K562 (cell line): ENCODE measurements around the gene METAP1D. TPM values are rescaled to one million over a fixed set of nuclear protein-coding genes. Genes with fewer than 3 reads are reported as not detected.

ENCODE experiments used
- ATAC-seq: fragments of 200-7000 bp; cut with Tn5 transposase; 3 replicates; pipeline ENCODE4 v1.9.1; 2020; ENCODE audit warnings: moderate library complexity
- BruUV-seq: library from RNA; stranded (reverse); fragments of 400-500 nt; replicated peaks from 2 replicates; lab custom pipeline; 2021; lab: Mats Ljungman, UMichigan
- CTCF ChIA-PET: fragments of 300-600 bp; formaldehyde crosslinking; extraction: SDS; loops from one replicate; lab custom pipeline; 2021; ENCODE audit warnings: low intra/inter-chr PET ratio; lab: Yijun Ruan, JAX
- POLR2A ChIA-PET: fragments of 300-600, 350-650 bp; sonication (Branson Sonifier 250); formaldehyde crosslinking; extraction: SDS; loops from one replicate; lab custom pipeline; 2021; ENCODE audit warnings: antibody characterized with exemption, inconsistent platforms; lab: Yijun Ruan, JAX
- DNase-seq, 4 experiments: peaks; one replicate each; pipeline versions ENCODE4 v3.0.0 to v3.0.0-alpha.2; 2011 to 2018; ENCODE audit warnings: low spot score in 3 of 4, mixed read lengths in 3 of 4; ENCODE audit errors: extremely low read depth in 1 of 4
- FAIRE-seq: peaks from 2 replicates; lab custom pipeline; 2011; peaks lifted over from hg19 to GRCh38; lab: Jason Lieb, UNC
- H2AFZ ChIP-seq: 2 replicates; pipeline ENCODE4 v1.6.0; 2011; ENCODE audit warnings: low read depth, low read length, control low read depth, inconsistent platforms
- H3K27ac ChIP-seq: fragments of 200-600 bp; 3 replicates; pipeline ENCODE4 v1.8.0; 2011; ENCODE audit warnings: low read depth, mild to moderate bottlenecking, control low read depth, inconsistent platforms, low read length, moderate library complexity, mixed read lengths; ENCODE audit errors: extremely low read depth
- H3K27me3 ChIP-seq, 2 experiments: fragments of 300-600 bp in 1 of 2; 2 replicates in 1 of 2; 3 replicates in 1 of 2; pipeline versions ENCODE4 v1.6.0 to v1.8.0; 2011; ENCODE audit warnings: inconsistent platforms in 2 of 2, low read length in 2 of 2, mild to moderate bottlenecking in 1 of 2, mixed read lengths in 1 of 2, moderate library complexity in 1 of 2; ENCODE audit not compliant: control insufficient read depth in 2 of 2, insufficient read depth in 2 of 2
- H3K36me3 ChIP-seq: fragments of 300-600 bp; 3 replicates; pipeline ENCODE4 v1.8.0; 2011; ENCODE audit warnings: mild to moderate bottlenecking, low read length, inconsistent platforms; ENCODE audit not compliant: control insufficient read depth, insufficient read depth
- H3K4me1 ChIP-seq, 2 experiments: fragments of 200-600 bp in 1 of 2; replicated peaks in 1 of 2; 2 replicates in 1 of 2; 3 replicates in 1 of 2; pipeline versions ENCODE4 v1.5.1 to v1.8.0; 2011; ENCODE audit warnings: inconsistent platforms in 2 of 2, low read length in 2 of 2, mild to moderate bottlenecking in 1 of 2, mixed read lengths in 1 of 2, moderate library complexity in 1 of 2; ENCODE audit not compliant: control insufficient read depth in 2 of 2, insufficient read depth in 2 of 2
- H3K4me2 ChIP-seq: 2 replicates; pipeline ENCODE4 v1.6.1; 2011; ENCODE audit warnings: low read length, control low read depth, inconsistent platforms, mixed read lengths; ENCODE audit not compliant: insufficient read depth
- H3K4me3 ChIP-seq: fragments of 200-600 bp; sonication (generic), shearing (Covaris generic); 2 replicates; pipeline ENCODE4 v1.5.1; 2016; ENCODE audit warnings: control low read depth, inconsistent platforms
- H3K79me2 ChIP-seq: fragments of 200-600 bp; 3 replicates; pipeline ENCODE4 v1.8.0; 2011; ENCODE audit warnings: low read length, inconsistent platforms; ENCODE audit not compliant: control insufficient read depth, insufficient read depth
- H3K9ac ChIP-seq, 2 experiments: 2 replicates each; pipeline versions ENCODE4 v1.6.0 to v1.6.1; 2011; ENCODE audit warnings: low read depth in 2 of 2, low read length in 2 of 2, control low read depth in 1 of 2, inconsistent platforms in 1 of 2, mild to moderate bottlenecking in 1 of 2, mixed read lengths in 1 of 2; ENCODE audit not compliant: insufficient read depth in 1 of 2
- H3K9me1 ChIP-seq: one replicate; pipeline ENCODE4 v1.6.0; 2011; ENCODE audit warnings: inconsistent platforms, mild to moderate bottlenecking, low read length, moderate library complexity; ENCODE audit not compliant: control insufficient read depth, insufficient read depth
- H3K9me3 ChIP-seq: replicated peaks from 2 replicates; pipeline ENCODE4 v1.5.1; 2011; ENCODE audit warnings: low read depth, low read length, inconsistent platforms; ENCODE audit not compliant: control insufficient read depth, insufficient read depth
- H4K20me1 ChIP-seq: replicated peaks from 2 replicates; pipeline ENCODE4 v1.6.1; 2011; ENCODE audit warnings: low read length, inconsistent platforms, mixed read lengths; ENCODE audit not compliant: control insufficient read depth, insufficient read depth
- BCOR ChIP-seq: fragments of 450-650 bp; IDR thresholded peaks from 2 replicates; pipeline ENCODE4 v1.6.1; 2016
- CHCHD3 ChIP-seq: fragments of 250-450 bp; sonication (Bioruptor Pico); IDR thresholded peaks from 2 replicates; pipeline ENCODE4 v2.1.2; 2022; ENCODE audit warnings: mild to moderate bottlenecking
- HOMEZ ChIP-seq: fragments of 250-450 bp; sonication (Bioruptor Pico); IDR thresholded peaks from 2 replicates; pipeline ENCODE4 v1.4.0; 2020; ENCODE audit warnings: mild to moderate bottlenecking, moderate library complexity
- ILF3 ChIP-seq: fragments of 450-650 bp; IDR thresholded peaks from 2 replicates; pipeline ENCODE4 v1.6.1; 2018; ENCODE audit warnings: antibody characterized with exemption, mild to moderate bottlenecking, moderate library complexity, borderline replicate concordance
- MXI1 ChIP-seq: IDR thresholded peaks from 2 replicates; pipeline ENCODE4 v1.6.1; 2011; ENCODE audit warnings: low read depth, mild to moderate bottlenecking, improper control_type of control experiment, low read length
- NEUROD1 ChIP-seq: fragments of 150-350 bp; IDR thresholded peaks from 2 replicates; pipeline ENCODE4 v1.6.1; 2014; ENCODE audit warnings: borderline replicate concordance, low read length, low read depth; ENCODE audit not compliant: partially characterized antibody
- POLR2AphosphoS2 ChIP-seq: IDR thresholded peaks from 2 replicates; pipeline ENCODE4 v1.6.1; 2012; ENCODE audit warnings: low read length, improper control_type of control experiment
- POLR2H ChIP-seq: IDR thresholded peaks from 2 replicates; pipeline ENCODE4 v1.6.1; 2016; ENCODE audit warnings: missing genetic modification characterization, low read depth, mild to moderate bottlenecking, control low read depth, missing compliant biosample characterization, moderate library complexity
- SIRT6 ChIP-seq: IDR thresholded peaks from one replicate; pipeline ENCODE4 v1.6.1; 2012; ENCODE audit warnings: low read depth, mild to moderate bottlenecking, control low read depth, inconsistent platforms, low read length, moderate library complexity
- SP2 ChIP-seq: IDR thresholded peaks from 2 replicates; pipeline ENCODE4 v1.6.1; 2011; ENCODE audit warnings: mild to moderate bottlenecking, low read depth, low read length, moderate library complexity; ENCODE audit not compliant: poor library complexity, severe bottlenecking; ENCODE audit errors: extremely low read depth
- TAL1 ChIP-seq: fragments of 450-650 bp; IDR thresholded peaks from 2 replicates; pipeline ENCODE4 v1.6.1; 2016; ENCODE audit warnings: mild to moderate bottlenecking
- TCF3 ChIP-seq: sonication (generic); formaldehyde crosslinking; IDR thresholded peaks from 2 replicates; pipeline ENCODE4 v1.4.0; 2020; ENCODE audit warnings: mild to moderate bottlenecking, missing genetic modification reagents
- TCF7L2 ChIP-seq: fragments of 150-350 bp; IDR thresholded peaks from 2 replicates; pipeline ENCODE4 v1.6.1; 2016; ENCODE audit warnings: low read depth, mild to moderate bottlenecking, low read length, moderate library complexity
- TEAD4 ChIP-seq, 2 experiments: sonication (generic) in 1 of 2; formaldehyde crosslinking in 1 of 2; IDR thresholded peaks; 2 replicates each; pipeline versions ENCODE4 v1.6.1 to v1.8.0; 2012 to 2022; ENCODE audit warnings: borderline replicate concordance in 1 of 2, inconsistent platforms in 1 of 2, low read length in 1 of 2, mild to moderate bottlenecking in 1 of 2, missing genetic modification reagents in 1 of 2
- TFE3 ChIP-seq: fragments of 450-650 bp; formaldehyde crosslinking; IDR thresholded peaks from 2 replicates; pipeline ENCODE4 v1.4.0; 2020; ENCODE audit warnings: mild to moderate bottlenecking, mixed read lengths
- ZNF696 ChIP-seq: fragments of 250-450 bp; sonication (Bioruptor Pico); conservative IDR thresholded peaks from 2 replicates; pipeline ENCODE4 v1.4.0; 2020; ENCODE audit warnings: mild to moderate bottlenecking, moderate library complexity
- WGBS: fragments of 100-300 bp; shearing (Covaris generic); methylation state at CpG from one replicate; pipeline ENCODE4 v1.1.6; 2016; ENCODE audit warnings: low coverage, mixed read lengths; ENCODE audit not compliant: insufficient coverage; ENCODE audit errors: missing lambda C conversion rate; 5-methylcytosine and 5-hydroxymethylcytosine counted together
- in situ Hi-C: fragments of 300-500 bp; cut with MboI; formaldehyde crosslinking; loops from 4 replicates; pipeline ENCODE4 v1.15.0; 2018; ENCODE audit warnings: inconsistent platforms, mixed read lengths
- intact Hi-C: fragments of 100-400 bp; cut with micrococcal nuclease; formaldehyde crosslinking; loops from 2 replicates; pipeline ENCODE4 v1.14.2; 2022
- polyA plus RNA-seq, 8 experiments: library from polyadenylated mRNA; depleted of rRNA in 4 of 8; stranded (reverse) in 5 of 8; unstranded in 3 of 8; fragments of >200 nt; fragmentation: Nextera tagmentation in 2 of 8; fragmentation: Illumina TruSeq in 1 of 8; extraction: Ambion mirVana in 2 of 8; extraction: Trizol in 1 of 8; gene quantifications; 2 replicates each; pipeline versions ENCODE4 v1.2.1 to v1.2.3, GENCODE V29; 2011 to 2014; ENCODE audit warnings: inconsistent platforms in 1 of 8, missing spikeins in 1 of 8
- total RNA-seq, 7 experiments: library from RNA; depleted of rRNA in 6 of 7; stranded (reverse); fragments of >200 nt in 6 of 7; fragmentation: Illumina TruSeq in 2 of 7; extraction: Trizol in 2 of 7; gene quantifications; 2 replicates each; pipeline versions ENCODE4 v1.2.1 to v1.2.3, GENCODE V29; 2011 to 2021; ENCODE audit warnings: low replicate concordance in 1 of 7
- TF ChIP-seq, protein P1 (sequence below): IDR thresholded peaks from 2 replicates; pipeline ENCODE4 v1.6.1; 2011; ENCODE audit not compliant: insufficient read length; ENCODE audit errors: extremely low read depth

The METAP1D gene
- total and polyA plus RNA-seq, 9 of the 15 experiments (the other 6 are each of a cell fraction or from before 2014, with no cell fraction given) = 8.0 to 23.4 (median 15.7) TPM

- BruUV-seq = no TSS peak
- no peak overlapping the region for H3K4me2 ChIP-seq
- TF ChIP-seq TCF3 (no peak), SP2 (no peak), MXI1 (no peak), SIRT6 (no peak), ILF3 (no peak), TAL1 (no peak), POLR2AphosphoS2 (no peak), CHCHD3 (CRISPR knock-in tag) (no peak), HOMEZ (CRISPR knock-in tag) (no peak), BCOR (no peak), NEUROD1 (no peak), ZNF696 (CRISPR knock-in tag) (no peak), TFE3 (CRISPR knock-in tag) (no peak), TCF7L2 (no peak), TEAD4 (IDR thresholded peaks at IDR 0.05; ENCODE audit: low read length) (no peak), TEAD4 (CRISPR knock-in tag; IDR thresholded peaks at IDR 0.05; ENCODE audit: borderline replicate concordance) (no peak), POLR2H (no peak)
- TF ChIP-seq, protein P1, sequence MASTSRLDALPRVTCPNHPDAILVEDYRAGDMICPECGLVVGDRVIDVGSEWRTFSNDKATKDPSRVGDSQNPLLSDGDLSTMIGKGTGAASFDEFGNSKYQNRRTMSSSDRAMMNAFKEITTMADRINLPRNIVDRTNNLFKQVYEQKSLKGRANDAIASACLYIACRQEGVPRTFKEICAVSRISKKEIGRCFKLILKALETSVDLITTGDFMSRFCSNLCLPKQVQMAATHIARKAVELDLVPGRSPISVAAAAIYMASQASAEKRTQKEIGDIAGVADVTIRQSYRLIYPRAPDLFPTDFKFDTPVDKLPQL = no peak
These were observed 105.8 kb downstream of the METAP1D start for GRCh38 chr2:172105471-172106107.

More at GRCh38 chr2:172105471-172106107, 105.8 kb downstream of the METAP1D start:
- Histone ChIP-seq H2AFZ (no peak overlapping the region), H3K36me3 (no peaks in the 10 kb centered on the region), H3K4me1 (peaks cover 4 to 57% of the 10 kb centered on the region in 2 experiments), H3K9me1 (no peaks in the 10 kb centered on the region), H3K9me3 (no peaks in the 10 kb centered on the region; the same call in 1 of the 2 replicates), H3K27ac (no peak overlapping the region), H3K9ac (peak overlapping the region in 1 of 2 experiments; percentile 18; a peak in 1 of 4 replicates), H4K20me1 (no peaks in the 10 kb centered on the region), H3K4me3 (no peak overlapping the region), H3K79me2 (no peaks in the 10 kb centered on the region), H3K27me3 (no peaks in the 10 kb centered on the region)
- intact Hi-C loops (loop anchor here (10.0 kb wide), 1 partner anchor 181 kb away; the partner anchor contains the start of gene HAT1), in situ Hi-C loops (loop anchor here (5.0 to 25.0 kb wide), 4 partner anchors 288 to 1143 kb away; no protein-coding TSS in a partner anchor)
- peak; percentile 35 for FAIRE-seq
- CTCF ChIA-PET = interaction anchor here (4.4 to 5.8 kb wide), 2 partner anchors 294 to 399 kb away, joined by 42 to 74 read pairs; no protein-coding TSS in a partner anchor
- POLR2A ChIA-PET = interaction anchor here (0.9 to 1.6 kb wide), 2 partner anchors 8 to 17 kb away, joined by 4 to 6 read pairs; no protein-coding TSS in a partner anchor
- DNase-seq = peak in 1 of 4 experiments; percentile 10
- ATAC-seq = no peak
- WGBS = 54% methylated on average over 23 of the region's 23 CpGs
